Duodenal mucosa (tissue), 2 donors: ENCODE results near the gene IMPG2.

Source experiments
- H3K27ac ChIP-seq: one replicate; pipeline ENCODE4 v1.7.0; 2013; ENCODE audit warnings: low read depth, low read length
- H3K27me3 ChIP-seq, 2 donors: one replicate each; pipeline ENCODE4 v1.7.0; 2013; ENCODE audit warnings: low read length in 2 of 2, control low read depth in 1 of 2; ENCODE audit not compliant: insufficient read depth in 2 of 2, control insufficient read depth in 1 of 2
- H3K36me3 ChIP-seq, 2 donors: one replicate each; pipeline ENCODE4 v1.7.0; 2013; ENCODE audit warnings: low read length in 2 of 2, control low read depth in 1 of 2; ENCODE audit not compliant: insufficient read depth in 2 of 2, control insufficient read depth in 1 of 2
- H3K4me1 ChIP-seq, 2 donors: one replicate each; pipeline ENCODE4 v1.7.0; 2013; ENCODE audit warnings: low read length in 2 of 2, control low read depth in 1 of 2; ENCODE audit not compliant: insufficient read depth in 2 of 2, control insufficient read depth in 1 of 2
- H3K4me3 ChIP-seq, 2 donors: one replicate each; pipeline ENCODE4 v1.7.0; 2013; ENCODE audit warnings: low read length in 2 of 2, low read depth in 1 of 2
- H3K9ac ChIP-seq, 2 donors: one replicate each; pipeline ENCODE4 v1.7.0; 2013; ENCODE audit warnings: low read length in 2 of 2, low read depth in 1 of 2
- H3K9me3 ChIP-seq, 2 donors: one replicate each; pipeline ENCODE4 v1.7.0; 2013; ENCODE audit warnings: low read length in 2 of 2, control low read depth in 1 of 2; ENCODE audit not compliant: control insufficient read depth in 1 of 2

IMPG2 gene

GRCh38 chr3:101194392-101194791 lies 126.0 kb downstream of the IMPG2 start:
- H3K27ac ChIP-seq, result no peak overlapping the region
- H3K36me3 ChIP-seq, result no peaks in the 10 kb centered on the region

GRCh38 chr3:101193957-101194356 lies 126.4 kb downstream of the IMPG2 start:
- Histone ChIP-seq H3K27me3 (no peaks in the 10 kb centered on the region), H3K9ac (no peak overlapping the region)

More at GRCh38 chr3:101194392-101194791, 126.0 kb downstream of the IMPG2 start:
- H3K4me1 ChIP-seq, result no peaks in the 10 kb centered on the region
- no peaks in the 10 kb centered on the region for H3K9me3 ChIP-seq
- H3K27me3 ChIP-seq, result no peaks in the 10 kb centered on the region
- no peak overlapping the region for H3K9ac ChIP-seq
- H3K4me3 ChIP-seq, result no peak overlapping the region

GRCh38 chr3:101189796-101190195 lies 130.6 kb downstream of the IMPG2 start:
- Histone ChIP-seq H3K4me1 (no peaks in the 10 kb centered on the region), H3K36me3 (no peaks in the 10 kb centered on the region), H3K27ac (no peak overlapping the region), H3K9me3 (no peaks in the 10 kb centered on the region), H3K9ac (no peak overlapping the region), H3K27me3 (no peaks in the 10 kb centered on the region), H3K4me3 (no peak overlapping the region)

More at GRCh38 chr3:101193957-101194356, 126.4 kb downstream of the IMPG2 start:
- Histone ChIP-seq H3K36me3 (no peaks in the 10 kb centered on the region), H3K4me3 (no peak overlapping the region), H3K4me1 (no peaks in the 10 kb centered on the region), H3K9me3 (no peaks in the 10 kb centered on the region), H3K27ac (no peak overlapping the region)

GRCh38 chr3:101189176-101189575 lies 131.2 kb downstream of the IMPG2 start:
- H3K27me3 ChIP-seq, result no peaks in the 10 kb centered on the region
- no peak overlapping the region for H3K9ac ChIP-seq
- H3K4me1 ChIP-seq, result no peaks in the 10 kb centered on the region
- no peaks in the 10 kb centered on the region for H3K36me3 ChIP-seq
- H3K4me3 ChIP-seq, result no peak overlapping the region
- no peak overlapping the region for H3K27ac ChIP-seq
- no peaks in the 10 kb centered on the region for H3K9me3 ChIP-seq

- H3K27ac ChIP-seq, result no peak overlapping the region
Measured at GRCh38 chr3:101185341-101185740, 135.0 kb downstream of the IMPG2 start.

GRCh38 chr3:101184111-101184510 lies 136.3 kb downstream of the IMPG2 start:
- no peaks in the 10 kb centered on the region for H3K9me3 ChIP-seq
- H3K4me1 ChIP-seq, result no peaks in the 10 kb centered on the region
- H3K27me3 ChIP-seq, result no peaks in the 10 kb centered on the region
- H3K4me3 ChIP-seq, result no peak overlapping the region
- H3K27ac ChIP-seq, result no peak overlapping the region
- no peaks in the 10 kb centered on the region for H3K36me3 ChIP-seq
- no peak overlapping the region for H3K9ac ChIP-seq

More at GRCh38 chr3:101185341-101185740, 135.0 kb downstream of the IMPG2 start:
- Histone ChIP-seq H3K9ac (no peak overlapping the region), H3K27me3 (no peaks in the 10 kb centered on the region), H3K36me3 (no peaks in the 10 kb centered on the region), H3K4me3 (no peak overlapping the region), H3K4me1 (no peaks in the 10 kb centered on the region), H3K9me3 (no peaks in the 10 kb centered on the region)

- Histone ChIP-seq H3K9ac (no peak overlapping the region), H3K9me3 (no peaks in the 10 kb centered on the region), H3K4me1 (no peaks in the 10 kb centered on the region), H3K4me3 (no peak overlapping the region), H3K27ac (no peak overlapping the region), H3K27me3 (no peaks in the 10 kb centered on the region), H3K36me3 (no peaks in the 10 kb centered on the region)
Measured at GRCh38 chr3:101183151-101183550, 137.2 kb downstream of the IMPG2 start.

- H3K4me1 ChIP-seq, result no peaks in the 10 kb centered on the region
- no peak overlapping the region for H3K4me3 ChIP-seq
- H3K27me3 ChIP-seq, result no peaks in the 10 kb centered on the region
- no peaks in the 10 kb centered on the region for H3K9me3 ChIP-seq
- H3K27ac ChIP-seq, result no peak overlapping the region
- H3K9ac ChIP-seq, result no peak overlapping the region
- H3K36me3 ChIP-seq, result no peaks in the 10 kb centered on the region
Measured at GRCh38 chr3:101182734-101183133, 137.6 kb downstream of the IMPG2 start.

GRCh38 chr3:101181801-101182200 lies 138.6 kb downstream of the IMPG2 start:
- no peaks in the 10 kb centered on the region for H3K27me3 ChIP-seq
- H3K4me3 ChIP-seq, result no peak overlapping the region
- H3K9me3 ChIP-seq, result no peaks in the 10 kb centered on the region
- H3K27ac ChIP-seq, result no peak overlapping the region
- H3K9ac ChIP-seq, result no peak overlapping the region
- no peaks in the 10 kb centered on the region for H3K4me1 ChIP-seq
- H3K36me3 ChIP-seq, result no peaks in the 10 kb centered on the region

- no peaks in the 10 kb centered on the region for H3K9me3 ChIP-seq
- no peaks in the 10 kb centered on the region for H3K4me1 ChIP-seq
- no peak overlapping the region for H3K4me3 ChIP-seq
- no peak overlapping the region for H3K27ac ChIP-seq
- no peak overlapping the region for H3K9ac ChIP-seq
- H3K36me3 ChIP-seq, result no peaks in the 10 kb centered on the region
- H3K27me3 ChIP-seq, result no peaks in the 10 kb centered on the region
Measured at GRCh38 chr3:101179637-101180036, 140.7 kb downstream of the IMPG2 start.

- H3K4me3 ChIP-seq, result no peak overlapping the region
- no peaks in the 10 kb centered on the region for H3K9me3 ChIP-seq
- no peaks in the 10 kb centered on the region for H3K4me1 ChIP-seq
- H3K27me3 ChIP-seq, result no peaks in the 10 kb centered on the region
- no peaks in the 10 kb centered on the region for H3K36me3 ChIP-seq
- H3K9ac ChIP-seq, result no peak overlapping the region
- no peak overlapping the region for H3K27ac ChIP-seq
Measured at GRCh38 chr3:101177577-101177976, 142.8 kb downstream of the IMPG2 start.
